ENCODE measurements around the gene BOD1.

BOD1 gene

GRCh38 chr5:173645890-173646574 is 29.6 kb upstream of the BOD1 start:
- Histone ChIP-seq H3K4me3 (ENCODE audit: low read length, poor library complexity, severe bottlenecking) (no peak overlapping the region), H3K27me3 (ENCODE audit: insufficient read depth, low read length, poor library complexity, severe bottlenecking) (no peaks in the 10 kb centered on the region), H3K9me2 (replicated peaks; ENCODE audit: low read depth, low read length) (no peaks in the 10 kb centered on the region), H3K9me3 (ENCODE audit: insufficient read depth, low read depth, low read length) (no peaks in the 10 kb centered on the region), H3K9ac (ENCODE audit: low read depth, low read length, poor library complexity, severe bottlenecking) (no peak overlapping the region), H3K79me2 (ENCODE audit: insufficient read depth, low read length) (no peaks in the 10 kb centered on the region), H3K4me2 (ENCODE audit: low read depth, low read length, poor library complexity, severe bottlenecking) (no peak overlapping the region), H4K20me1 (ENCODE audit: insufficient read depth, low read length, poor library complexity, severe bottlenecking) (no peaks in the 10 kb centered on the region), H3K36me3 (ENCODE audit: insufficient read depth, low read length) (no peaks in the 10 kb centered on the region), H3F3A (ENCODE audit: low read depth) (no peaks in the 10 kb centered on the region), H2AFZ (ENCODE audit: low read length) (no peak overlapping the region), H3K4me1 (ENCODE audit: insufficient read depth, low read length, poor library complexity, severe bottlenecking) (no peaks in the 10 kb centered on the region)
- TF ChIP-seq EZH2phosphoT487 (IDR thresholded peaks at IDR 0.05; ENCODE audit: borderline replicate concordance) (no peak), CTCF (conservative IDR thresholded peaks at IDR 0.05; ENCODE audit: low read length) (no peak)

DNA sequence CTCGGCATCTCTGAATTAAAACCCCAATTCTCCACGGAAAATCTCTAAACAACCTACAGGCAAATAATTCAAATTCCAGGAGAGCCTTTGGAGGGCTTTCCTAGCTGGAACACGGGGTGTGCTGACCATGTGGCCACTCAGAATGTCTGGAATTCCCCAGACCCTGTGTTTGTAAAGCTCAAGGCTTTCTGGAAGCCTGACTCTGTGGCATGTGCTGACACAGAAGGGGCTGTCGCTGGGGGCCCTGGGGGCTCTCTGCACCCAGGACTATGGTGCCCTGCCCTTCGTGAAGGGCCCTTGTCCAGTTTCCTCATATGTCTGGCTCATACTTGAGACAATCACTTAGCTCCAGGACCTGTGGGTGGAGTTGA is 29.0 kb upstream of the BOD1 start:
- no peak overlapping the region for H3K4me2 ChIP-seq (ENCODE audit: low read depth, low read length, poor library complexity, severe bottlenecking)

GRCh38 chr5:173644673-173645436 is 28.4 kb upstream of the BOD1 start:
- H3K4me3 ChIP-seq (ENCODE audit: low read length, poor library complexity, severe bottlenecking), result no peak overlapping the region
- no peaks in the 10 kb centered on the region for H3F3A ChIP-seq (ENCODE audit: low read depth)
- H3K9me2 ChIP-seq (replicated peaks; ENCODE audit: low read depth, low read length), result no peaks in the 10 kb centered on the region
- no peaks in the 10 kb centered on the region for H4K20me1 ChIP-seq (ENCODE audit: insufficient read depth, low read length, poor library complexity, severe bottlenecking)
- H3K9me3 ChIP-seq (ENCODE audit: insufficient read depth, low read depth, low read length), result no peaks in the 10 kb centered on the region
- H3K4me1 ChIP-seq (ENCODE audit: insufficient read depth, low read length, poor library complexity, severe bottlenecking), result no peaks in the 10 kb centered on the region
- no peak overlapping the region for H3K4me2 ChIP-seq (ENCODE audit: low read depth, low read length, poor library complexity, severe bottlenecking)
- H2AFZ ChIP-seq (ENCODE audit: low read length), result no peak overlapping the region
- no peaks in the 10 kb centered on the region for H3K79me2 ChIP-seq (ENCODE audit: insufficient read depth, low read length)
- TF ChIP-seq EZH2phosphoT487 (IDR thresholded peaks at IDR 0.05; ENCODE audit: borderline replicate concordance) (no peak), CTCF (conservative IDR thresholded peaks at IDR 0.05; ENCODE audit: low read length) (no peak)
- no peak overlapping the region for H3K9ac ChIP-seq (ENCODE audit: low read depth, low read length, poor library complexity, severe bottlenecking)
- no peaks in the 10 kb centered on the region for H3K36me3 ChIP-seq (ENCODE audit: insufficient read depth, low read length)
- no peaks in the 10 kb centered on the region for H3K27me3 ChIP-seq (ENCODE audit: insufficient read depth, low read length, poor library complexity, severe bottlenecking)

More for the DNA sequence above, 29.0 kb upstream of the BOD1 start:
- Histone ChIP-seq H3F3A (ENCODE audit: low read depth) (no peaks in the 10 kb centered on the region), H2AFZ (ENCODE audit: low read length) (no peak overlapping the region), H3K9ac (ENCODE audit: low read depth, low read length, poor library complexity, severe bottlenecking) (no peak overlapping the region), H3K4me3 (ENCODE audit: low read length, poor library complexity, severe bottlenecking) (no peak overlapping the region), H3K9me3 (ENCODE audit: insufficient read depth, low read depth, low read length) (no peaks in the 10 kb centered on the region), H3K36me3 (ENCODE audit: insufficient read depth, low read length) (no peaks in the 10 kb centered on the region), H3K9me2 (replicated peaks; ENCODE audit: low read depth, low read length) (no peaks in the 10 kb centered on the region), H4K20me1 (ENCODE audit: insufficient read depth, low read length, poor library complexity, severe bottlenecking) (no peaks in the 10 kb centered on the region), H3K79me2 (ENCODE audit: insufficient read depth, low read length) (no peaks in the 10 kb centered on the region), H3K27me3 (ENCODE audit: insufficient read depth, low read length, poor library complexity, severe bottlenecking) (no peaks in the 10 kb centered on the region), H3K4me1 (ENCODE audit: insufficient read depth, low read length, poor library complexity, severe bottlenecking) (no peaks in the 10 kb centered on the region)
- no peak for TF ChIP-seq CTCF (conservative IDR thresholded peaks at IDR 0.05; ENCODE audit: low read length)
- TF ChIP-seq EZH2phosphoT487 (IDR thresholded peaks at IDR 0.05; ENCODE audit: borderline replicate concordance), result no peak
